Measurements from ENCODE around the gene EML4.

EML4 gene

GRCh38 chr2:42210203-42210602 lies 41.0 kb downstream of the EML4 start:
- Histone ChIP-seq H3K27me3 (ENCODE audit: insufficient read depth, low read length, poor library complexity) (no peaks in the 10 kb centered on the region), H3K4me2 (ENCODE audit: insufficient read depth, low read length) (no peak overlapping the region), H3K9me3 (ENCODE audit: insufficient read depth, low read length, severe bottlenecking) (no peaks in the 10 kb centered on the region), H3K36me3 (ENCODE audit: insufficient read depth, low read length) (no peaks in the 10 kb centered on the region), H3K27ac (ENCODE audit: low read length) (no peak overlapping the region), H3K4me3 (ENCODE audit: low read depth in 1 of 2, low read length in 2 of 2) (no peak overlapping the region), H3K4me1 (ENCODE audit: insufficient read depth, low read length) (no peaks in the 10 kb centered on the region), H3K9ac (ENCODE audit: low read depth, low read length) (no peak overlapping the region), H3K79me2 (ENCODE audit: insufficient read depth, low read length) (peaks cover 67% of the 10 kb centered on the region), H4K20me1 (ENCODE audit: insufficient read depth, low read length) (peaks cover 8% of the 10 kb centered on the region; the same call in 1 of the 2 replicates), H2AFZ (ENCODE audit: low read depth, low read length) (no peak overlapping the region)
- TF ChIP-seq EZH2 (IDR thresholded peaks at IDR 0.05; ENCODE audit: borderline replicate concordance, low read depth, low read length, severe bottlenecking) = no peak
- TF ChIP-seq, protein P1, sequence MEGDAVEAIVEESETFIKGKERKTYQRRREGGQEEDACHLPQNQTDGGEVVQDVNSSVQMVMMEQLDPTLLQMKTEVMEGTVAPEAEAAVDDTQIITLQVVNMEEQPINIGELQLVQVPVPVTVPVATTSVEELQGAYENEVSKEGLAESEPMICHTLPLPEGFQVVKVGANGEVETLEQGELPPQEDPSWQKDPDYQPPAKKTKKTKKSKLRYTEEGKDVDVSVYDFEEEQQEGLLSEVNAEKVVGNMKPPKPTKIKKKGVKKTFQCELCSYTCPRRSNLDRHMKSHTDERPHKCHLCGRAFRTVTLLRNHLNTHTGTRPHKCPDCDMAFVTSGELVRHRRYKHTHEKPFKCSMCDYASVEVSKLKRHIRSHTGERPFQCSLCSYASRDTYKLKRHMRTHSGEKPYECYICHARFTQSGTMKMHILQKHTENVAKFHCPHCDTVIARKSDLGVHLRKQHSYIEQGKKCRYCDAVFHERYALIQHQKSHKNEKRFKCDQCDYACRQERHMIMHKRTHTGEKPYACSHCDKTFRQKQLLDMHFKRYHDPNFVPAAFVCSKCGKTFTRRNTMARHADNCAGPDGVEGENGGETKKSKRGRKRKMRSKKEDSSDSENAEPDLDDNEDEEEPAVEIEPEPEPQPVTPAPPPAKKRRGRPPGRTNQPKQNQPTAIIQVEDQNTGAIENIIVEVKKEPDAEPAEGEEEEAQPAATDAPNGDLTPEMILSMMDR (IDR thresholded peaks at IDR 0.05; ENCODE audit: borderline replicate concordance, extremely low read depth, low read length, poor library complexity, severe bottlenecking) = no peak
- DNase-seq = no peak
- ATAC-seq (ENCODE audit: insufficient read depth, low read depth) = no peak

- H3K9me3 ChIP-seq (ENCODE audit: insufficient read depth, low read length, severe bottlenecking) = no peaks in the 10 kb centered on the region
- TF ChIP-seq EZH2 (IDR thresholded peaks at IDR 0.05; ENCODE audit: borderline replicate concordance, low read depth, low read length, severe bottlenecking) = no peak
- TF ChIP-seq, protein P1 (IDR thresholded peaks at IDR 0.05; ENCODE audit: borderline replicate concordance, extremely low read depth, low read length, poor library complexity, severe bottlenecking) = no peak
- no peak overlapping the region for H3K9ac ChIP-seq (ENCODE audit: low read depth, low read length)
- ATAC-seq (ENCODE audit: insufficient read depth, low read depth) = no peak
- no peaks in the 10 kb centered on the region for H3K27me3 ChIP-seq (ENCODE audit: insufficient read depth, low read length, poor library complexity)
- no peak overlapping the region for H3K27ac ChIP-seq (ENCODE audit: low read length)
- H3K36me3 ChIP-seq (ENCODE audit: insufficient read depth, low read length) = no peaks in the 10 kb centered on the region
- no peak overlapping the region for H2AFZ ChIP-seq (ENCODE audit: low read depth, low read length)
- no peak overlapping the region for H3K4me2 ChIP-seq (ENCODE audit: insufficient read depth, low read length)
- peaks cover 61% of the 10 kb centered on the region for H3K79me2 ChIP-seq (ENCODE audit: insufficient read depth, low read length)
- no peak for DNase-seq
- H3K4me1 ChIP-seq (ENCODE audit: insufficient read depth, low read length) = no peaks in the 10 kb centered on the region
- no peak overlapping the region for H3K4me3 ChIP-seq (ENCODE audit: low read depth in 1 of 2, low read length in 2 of 2)
- peaks cover 5% of the 10 kb centered on the region; the same call in 1 of the 2 replicates for H4K20me1 ChIP-seq (ENCODE audit: insufficient read depth, low read length)
Measured at GRCh38 chr2:42211291-42211690, 42.1 kb downstream of the EML4 start.

- TF ChIP-seq, protein P1 (IDR thresholded peaks at IDR 0.05; ENCODE audit: borderline replicate concordance, extremely low read depth, low read length, poor library complexity, severe bottlenecking) = no peak
- TF ChIP-seq EZH2 (IDR thresholded peaks at IDR 0.05; ENCODE audit: borderline replicate concordance, low read depth, low read length, severe bottlenecking) = no peak
- ATAC-seq (ENCODE audit: insufficient read depth, low read depth) (no peak), DNase-seq (no peak)
- Histone ChIP-seq H3K4me1 (ENCODE audit: insufficient read depth, low read length) (no peaks in the 10 kb centered on the region), H3K36me3 (ENCODE audit: insufficient read depth, low read length) (no peaks in the 10 kb centered on the region), H2AFZ (ENCODE audit: low read depth, low read length) (no peak overlapping the region), H3K9me3 (ENCODE audit: insufficient read depth, low read length, severe bottlenecking) (no peaks in the 10 kb centered on the region), H3K9ac (ENCODE audit: low read depth, low read length) (no peak overlapping the region), H3K4me2 (ENCODE audit: insufficient read depth, low read length) (no peak overlapping the region), H4K20me1 (ENCODE audit: insufficient read depth, low read length) (0 out of 2 replicates have a peak, but pooled peaks cover 4% of the 10 kb centered on the region), H3K27ac (ENCODE audit: low read length) (no peak overlapping the region), H3K27me3 (ENCODE audit: insufficient read depth, low read length, poor library complexity) (no peaks in the 10 kb centered on the region), H3K4me3 (ENCODE audit: low read depth in 1 of 2, low read length in 2 of 2) (no peak overlapping the region), H3K79me2 (ENCODE audit: insufficient read depth, low read length) (peaks cover 73% of the 10 kb centered on the region)
Measured at GRCh38 chr2:42214669-42215068, 45.5 kb downstream of the EML4 start.

DNA sequence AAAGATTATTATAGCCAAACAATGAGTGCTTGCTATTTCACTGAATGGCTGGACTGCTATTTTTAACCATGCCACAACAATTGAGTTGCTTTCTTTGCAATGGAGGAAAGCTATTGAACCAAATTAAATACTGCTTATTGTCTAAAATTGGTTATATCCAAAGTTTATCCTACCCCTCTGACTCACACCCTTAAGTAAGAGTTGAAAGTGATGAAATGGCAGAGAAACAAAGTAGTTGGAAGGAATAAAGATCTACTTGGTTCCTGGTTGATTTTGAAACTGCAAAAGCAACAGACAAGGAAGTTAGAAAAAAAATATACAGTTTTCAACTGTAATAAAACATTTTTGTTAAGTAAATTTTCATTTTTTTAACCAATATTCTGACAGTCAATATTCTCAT lies 47.5 kb downstream of the EML4 start:
- no peaks in the 10 kb centered on the region for H3K4me1 ChIP-seq (ENCODE audit: insufficient read depth, low read length)
- no peak overlapping the region for H3K9ac ChIP-seq (ENCODE audit: low read depth, low read length)
- H3K4me3 ChIP-seq (ENCODE audit: low read depth in 1 of 2, low read length in 2 of 2) = no peak overlapping the region
- no peak overlapping the region for H3K4me2 ChIP-seq (ENCODE audit: insufficient read depth, low read length)
- TF ChIP-seq EZH2 (IDR thresholded peaks at IDR 0.05; ENCODE audit: borderline replicate concordance, low read depth, low read length, severe bottlenecking) = no peak
- TF ChIP-seq, protein P1 (IDR thresholded peaks at IDR 0.05; ENCODE audit: borderline replicate concordance, extremely low read depth, low read length, poor library complexity, severe bottlenecking) = no peak
- no peaks in the 10 kb centered on the region for H3K9me3 ChIP-seq (ENCODE audit: insufficient read depth, low read length, severe bottlenecking)
- ATAC-seq (ENCODE audit: insufficient read depth, low read depth) (no peak), DNase-seq (no peak)
- no peaks in the 10 kb centered on the region for H4K20me1 ChIP-seq (ENCODE audit: insufficient read depth, low read length)
- H2AFZ ChIP-seq (ENCODE audit: low read depth, low read length) = no peak overlapping the region
- peaks cover 73% of the 10 kb centered on the region for H3K79me2 ChIP-seq (ENCODE audit: insufficient read depth, low read length)
- no peaks in the 10 kb centered on the region; the same call in 1 of the 2 replicates for H3K36me3 ChIP-seq (ENCODE audit: insufficient read depth, low read length)
- H3K27ac ChIP-seq (ENCODE audit: low read length) = no peak overlapping the region
- H3K27me3 ChIP-seq (ENCODE audit: insufficient read depth, low read length, poor library complexity) = no peaks in the 10 kb centered on the region
